Caco-2 (cell line): ENCODE data around the gene CCT5. TPM values are rescaled to one million over a fixed set of nuclear protein-coding genes. Genes with fewer than 3 reads are reported as not detected.
A peak's percentile ranks its signal among the peaks of the same experiment; 100 is the strongest.
"Not testable (repeated sequence)": the region's sequence is repeated elsewhere in the genome, so short reads cannot be mapped to it uniquely, and the experiment has no call there.

Experiments used
- BruUV-seq: library from RNA; stranded (reverse); fragments of 400-500 nt; replicated peaks from 2 replicates; lab custom pipeline; 2021; lab: Mats Ljungman, UMichigan
- CTCF ChIA-PET: fragments of 300-600 bp; sonication (Branson Sonifier 250); formaldehyde crosslinking; loops from one replicate; lab custom pipeline; 2022; ENCODE audit warnings: antibody characterized with exemption; lab: Charles Lee
- POLR2A ChIA-PET: fragments of 300-600 bp; sonication (Branson Sonifier 250); formaldehyde crosslinking; loops from one replicate; lab custom pipeline; 2022; ENCODE audit warnings: antibody characterized with exemption; lab: Charles Lee
- DNase-seq, 2 experiments: peaks; one replicate each; pipeline versions ENCODE4 v3.0.0 to v3.0.0-alpha.2; 2020 to 2022
- H3K27me3 ChIP-seq: replicated peaks from 2 replicates; pipeline ENCODE4 v1.6.0; 2011; ENCODE audit warnings: low read length; ENCODE audit not compliant: control insufficient read depth, insufficient read depth
- H3K36me3 ChIP-seq: 2 replicates; pipeline ENCODE4 v1.5.1; 2011; ENCODE audit warnings: low read length; ENCODE audit not compliant: control insufficient read depth, insufficient read depth
- H3K4me1 ChIP-seq: fragments of 250-450 bp; sonication (Bioruptor Pico); 2 replicates; pipeline ENCODE4 v1.5.1; 2020; ENCODE audit warnings: mild to moderate bottlenecking
- H3K4me3 ChIP-seq: 2 replicates; pipeline ENCODE4 v1.5.1; 2011; ENCODE audit warnings: low read depth, mild to moderate bottlenecking, control low read depth, low read length
- H3K9me3 ChIP-seq: fragments of 250-450 bp; sonication (Bioruptor Pico); 2 replicates; pipeline ENCODE4 v1.5.1; 2020; ENCODE audit warnings: mild to moderate bottlenecking, moderate library complexity
- H3K27ac Mint-ChIP-seq: one replicate; pipeline ENCODE4 v1.8.0; 2022; ENCODE audit warnings: mixed read lengths; ENCODE audit not compliant: unreplicated experiment
- H3K27me3 Mint-ChIP-seq: one replicate; pipeline ENCODE4 v1.8.0; 2022; ENCODE audit warnings: mixed read lengths; ENCODE audit not compliant: insufficient read depth, unreplicated experiment
- H3K36me3 Mint-ChIP-seq: one replicate; pipeline ENCODE4 v1.8.0; 2022; ENCODE audit warnings: mild to moderate bottlenecking, mixed read lengths; ENCODE audit not compliant: insufficient read depth, unreplicated experiment
- H3K4me1 Mint-ChIP-seq: one replicate; pipeline ENCODE4 v1.8.0; 2022; ENCODE audit warnings: low read depth, mixed read lengths; ENCODE audit not compliant: unreplicated experiment
- H3K4me3 Mint-ChIP-seq: one replicate; pipeline ENCODE4 v1.8.0; 2022; ENCODE audit warnings: mild to moderate bottlenecking, moderate library complexity, mixed read lengths; ENCODE audit not compliant: unreplicated experiment
- H3K9me3 Mint-ChIP-seq: one replicate; pipeline ENCODE4 v1.8.0; 2022; ENCODE audit warnings: mixed read lengths; ENCODE audit not compliant: unreplicated experiment
- intact Hi-C: fragments of 100-400 bp; cut with micrococcal nuclease; formaldehyde crosslinking; loops from one replicate; pipeline ENCODE4 v1.10.0; 2022; ENCODE audit not compliant: unreplicated experiment
- total RNA-seq: library from RNA; stranded (reverse); gene quantifications from 2 replicates; pipeline ENCODE4 v1.2.3, GENCODE V29; 2022
- TF ChIP-seq, protein P1 (sequence below), 2 experiments: fragments of 200-600 bp in 1 of 2; IDR thresholded peaks; 1 replicate in 1 of 2; 2 replicates in 1 of 2; pipeline versions ENCODE4 v1.5.1 to v1.8.0; 2011 to 2022; ENCODE audit warnings: antibody characterized with exemption in 1 of 2, control low read depth in 1 of 2, inconsistent platforms in 1 of 2, low read depth in 1 of 2, low read length in 1 of 2, mild to moderate bottlenecking in 1 of 2, moderate library complexity in 1 of 2; ENCODE audit not compliant: insufficient read depth in 1 of 2, severe bottlenecking in 1 of 2, unreplicated experiment in 1 of 2

The CCT5 gene
- total RNA-seq, 1 experiment from 2014 or later = 462 TPM

DNA sequence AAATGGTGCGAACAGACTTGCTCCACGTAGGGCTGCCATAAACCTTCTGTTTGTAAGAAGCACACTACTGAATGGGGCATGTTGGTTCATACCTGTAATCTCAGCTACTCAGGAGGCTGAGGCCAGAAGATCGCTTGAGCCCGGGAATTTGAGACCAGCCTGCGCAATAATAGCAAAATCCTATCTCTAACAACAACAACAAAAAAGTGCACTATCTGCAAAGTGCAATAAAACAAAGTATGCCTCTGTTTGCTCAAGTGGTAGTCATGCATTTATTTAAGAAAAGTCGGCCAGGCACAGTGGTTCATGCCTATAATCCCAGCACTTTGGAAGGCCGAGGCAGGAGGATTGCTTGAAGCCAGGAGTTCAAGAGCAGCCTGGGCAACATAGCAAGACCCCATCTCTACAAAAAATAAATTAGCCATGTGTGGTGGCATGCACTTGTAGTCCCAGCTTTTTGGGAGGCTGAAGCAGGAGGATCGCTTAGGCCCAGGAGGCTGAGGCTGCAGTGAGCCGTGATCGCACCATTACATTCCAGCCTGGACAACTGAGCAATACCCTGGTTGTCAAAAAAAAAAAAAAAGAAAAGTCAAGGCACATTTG is 5.6 kb upstream of the CCT5 start:
- TF ChIP-seq, protein P1, sequence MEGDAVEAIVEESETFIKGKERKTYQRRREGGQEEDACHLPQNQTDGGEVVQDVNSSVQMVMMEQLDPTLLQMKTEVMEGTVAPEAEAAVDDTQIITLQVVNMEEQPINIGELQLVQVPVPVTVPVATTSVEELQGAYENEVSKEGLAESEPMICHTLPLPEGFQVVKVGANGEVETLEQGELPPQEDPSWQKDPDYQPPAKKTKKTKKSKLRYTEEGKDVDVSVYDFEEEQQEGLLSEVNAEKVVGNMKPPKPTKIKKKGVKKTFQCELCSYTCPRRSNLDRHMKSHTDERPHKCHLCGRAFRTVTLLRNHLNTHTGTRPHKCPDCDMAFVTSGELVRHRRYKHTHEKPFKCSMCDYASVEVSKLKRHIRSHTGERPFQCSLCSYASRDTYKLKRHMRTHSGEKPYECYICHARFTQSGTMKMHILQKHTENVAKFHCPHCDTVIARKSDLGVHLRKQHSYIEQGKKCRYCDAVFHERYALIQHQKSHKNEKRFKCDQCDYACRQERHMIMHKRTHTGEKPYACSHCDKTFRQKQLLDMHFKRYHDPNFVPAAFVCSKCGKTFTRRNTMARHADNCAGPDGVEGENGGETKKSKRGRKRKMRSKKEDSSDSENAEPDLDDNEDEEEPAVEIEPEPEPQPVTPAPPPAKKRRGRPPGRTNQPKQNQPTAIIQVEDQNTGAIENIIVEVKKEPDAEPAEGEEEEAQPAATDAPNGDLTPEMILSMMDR (IDR thresholded peaks at IDR 0.05; ENCODE audit: insufficient read depth in 1 of 2, low read depth in 1 of 2, low read length in 1 of 2, severe bottlenecking in 1 of 2, unreplicated experiment in 1 of 2) = no peak
- CTCF ChIA-PET = no interaction called here
- Histone ChIP-seq H3K36me3 (no peaks in the 10 kb centered on the region), H3K9me3 (no peaks in the 10 kb centered on the region), H3K4me1 (peaks cover 21% of the 10 kb centered on the region), H3K4me3 (no peak overlapping the region), H3K27me3 (no peaks in the 10 kb centered on the region)
- peak; percentile 72 to 83 for DNase-seq
- intact Hi-C loops = no loop called here
- Mint-ChIP-seq H3K36me3 (peaks cover 10% of the 10 kb centered on the region), H3K27me3 (no peaks in the 10 kb centered on the region), H3K9me3 (no peaks in the 10 kb centered on the region), H3K4me1 (peaks cover 21% of the 10 kb centered on the region), H3K27ac (peak overlapping the region; percentile 62), H3K4me3 (peak overlapping the region; percentile 27)
- POLR2A ChIA-PET = no interaction called here
- BruUV-seq = no TSS peak

DNA sequence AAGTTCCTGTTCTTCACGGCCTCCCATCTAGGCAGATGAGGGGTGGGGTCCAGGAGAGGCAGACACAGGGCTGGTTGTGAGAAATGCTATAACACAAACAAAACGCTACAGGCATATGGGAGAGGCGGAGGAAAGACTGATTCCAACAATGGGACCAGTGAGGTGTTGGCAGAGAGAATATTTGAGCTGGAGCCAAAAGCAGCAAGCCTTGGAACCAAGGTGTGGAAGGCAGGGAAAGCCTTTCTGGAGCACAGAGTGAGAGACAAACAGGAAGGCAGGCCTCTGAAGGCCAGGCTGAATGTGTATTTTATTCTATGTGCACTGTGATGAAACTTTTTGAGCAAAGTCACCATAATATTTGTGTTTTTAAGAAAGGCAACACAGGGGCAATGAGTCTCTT is 3.3 kb upstream of the CCT5 start:
- H3K27me3 Mint-ChIP-seq = no peaks in the 10 kb centered on the region
- TF ChIP-seq, protein P1 (IDR thresholded peaks at IDR 0.05; ENCODE audit: insufficient read depth in 1 of 2, low read depth in 1 of 2, low read length in 1 of 2, severe bottlenecking in 1 of 2, unreplicated experiment in 1 of 2) = no peak
- H3K27me3 ChIP-seq = no peaks in the 10 kb centered on the region
- ChIA-PET POLR2A (no interaction called here), CTCF (no interaction called here)
- no TSS peak for BruUV-seq
- H3K4me1 ChIP-seq = peaks cover 22% of the 10 kb centered on the region
- no peak overlapping the region for H3K4me3 ChIP-seq
- DNase-seq = no peak
- H3K9me3 ChIP-seq = no peaks in the 10 kb centered on the region
- H3K27ac Mint-ChIP-seq = no peak overlapping the region
- no peak overlapping the region for H3K4me3 Mint-ChIP-seq
- peaks cover 33% of the 10 kb centered on the region for H3K36me3 Mint-ChIP-seq
- H3K9me3 Mint-ChIP-seq = no peaks in the 10 kb centered on the region
- H3K4me1 Mint-ChIP-seq = peaks cover 21% of the 10 kb centered on the region
- no peaks in the 10 kb centered on the region for H3K36me3 ChIP-seq
- intact Hi-C loops = no loop called here

DNA sequence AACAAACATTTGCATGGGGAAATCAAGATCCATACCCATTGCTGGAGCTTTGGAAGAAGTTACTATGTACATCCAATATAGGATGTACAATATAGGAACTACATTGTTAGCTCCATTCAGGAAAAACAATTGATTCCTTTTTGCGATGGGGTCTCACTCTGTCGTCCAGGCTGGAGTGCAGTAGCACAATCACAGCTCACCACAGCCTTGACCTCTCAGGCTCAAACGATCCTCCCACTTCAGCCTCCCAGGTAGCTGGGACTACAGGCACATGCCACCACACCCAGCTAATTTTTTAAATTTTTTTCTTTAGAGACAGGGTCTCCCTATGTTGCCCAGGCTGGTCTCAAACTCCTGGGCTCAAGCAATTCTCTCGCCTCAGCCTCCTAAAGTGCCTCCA is 2.9 kb upstream of the CCT5 start:
- BruUV-seq, CTCF ChIA-PET, H3K4me3 Mint-ChIP-seq, H3K4me3 ChIP-seq, H3K27me3 ChIP-seq, H3K36me3 ChIP-seq, POLR2A ChIA-PET, H3K27me3 Mint-ChIP-seq, intact Hi-C loops, DNase-seq, H3K9me3 ChIP-seq, H3K9me3 Mint-ChIP-seq, H3K27ac Mint-ChIP-seq: not testable (repeated sequence)
- peaks cover 27% of the 10 kb centered on the region for H3K4me1 ChIP-seq
- Mint-ChIP-seq H3K4me1 (peaks cover 21% of the 10 kb centered on the region), H3K36me3 (peaks cover 37% of the 10 kb centered on the region)
